Smooth muscle cell (in vitro differentiated cells): ENCODE measurements around the gene MLIP. TPM values are rescaled to one million over a fixed set of nuclear protein-coding genes. Genes with fewer than 3 reads are reported as not detected.

Source experiments
- DNase-seq: peaks from one replicate; lab custom pipeline; 2025; ENCODE audit not compliant: unreplicated experiment; lab: John Stamatoyannopoulos, UW
- H2AFZ ChIP-seq: fragments of 200-600 bp; sonication (generic); 2 replicates; pipeline ENCODE4 v1.6.0; 2016; ENCODE audit warnings: antibody characterized with exemption, low read depth, mild to moderate bottlenecking
- H3F3A ChIP-seq: fragments of 200-600 bp; sonication (generic); 2 replicates; pipeline ENCODE4 v1.6.0; 2017; ENCODE audit warnings: antibody characterized with exemption, low read depth
- H3K27ac ChIP-seq: fragments of 200-600 bp; sonication (generic); 2 replicates; pipeline ENCODE4 v1.5.1; 2016; ENCODE audit warnings: low read depth, mild to moderate bottlenecking
- H3K27me3 ChIP-seq: fragments of 200-600 bp; sonication (generic); 2 replicates; pipeline ENCODE4 v1.6.1; 2016; ENCODE audit warnings: low read depth, mild to moderate bottlenecking
- H3K36me3 ChIP-seq: fragments of 200-600 bp; sonication (generic); 2 replicates; pipeline ENCODE4 v1.5.1; 2016; ENCODE audit warnings: low read depth
- H3K4me1 ChIP-seq: fragments of 200-600 bp; sonication (generic); 2 replicates; pipeline ENCODE4 v1.5.1; 2016; ENCODE audit warnings: low read depth
- H3K4me2 ChIP-seq: fragments of 200-600 bp; sonication (generic); 2 replicates; pipeline ENCODE4 v1.6.0; 2016; ENCODE audit warnings: mild to moderate bottlenecking
- H3K4me3 ChIP-seq: fragments of 200-600 bp; sonication (generic); 2 replicates; pipeline ENCODE4 v1.5.1; 2016; ENCODE audit warnings: mild to moderate bottlenecking
- H3K79me2 ChIP-seq: fragments of 200-600 bp; sonication (generic); 2 replicates; pipeline ENCODE4 v1.6.0; 2016; ENCODE audit warnings: low read depth, mild to moderate bottlenecking
- H3K9ac ChIP-seq: fragments of 200-600 bp; sonication (generic); 2 replicates; pipeline ENCODE4 v1.6.0; 2016; ENCODE audit warnings: low read depth
- H3K9me3 ChIP-seq: fragments of 200-600 bp; sonication (generic); replicated peaks from 2 replicates; pipeline ENCODE4 v1.5.1; 2016; ENCODE audit warnings: low read depth
- H4K20me1 ChIP-seq: fragments of 200-600 bp; sonication (generic); 2 replicates; pipeline ENCODE4 v1.6.0; 2016; ENCODE audit warnings: low read depth
- WGBS: methylation state at CpG from one replicate; pipeline ENCODE4 v1.1.7; 2016; ENCODE audit warnings: low lambda C conversion rate; 5-methylcytosine and 5-hydroxymethylcytosine counted together
- polyA plus RNA-seq: library from polyadenylated mRNA; unstranded; fragments of >200 nt; fragmentation: Nextera tagmentation; extraction: Ambion mirVana; gene quantifications from 2 replicates; pipeline ENCODE4 v1.2.1, GENCODE V29; 2016
- total RNA-seq: library from RNA; depleted of rRNA; stranded (reverse); fragments of >200 nt; gene quantifications from 2 replicates; pipeline ENCODE4 v1.2.3, GENCODE V29; 2014
- TF ChIP-seq, protein P1 (sequence below): fragments of 200-600 bp; sonication (generic); IDR thresholded peaks from 2 replicates; pipeline ENCODE4 v1.5.1; 2017; ENCODE audit warnings: borderline replicate concordance, mild to moderate bottlenecking, antibody characterized with exemption; ENCODE audit not compliant: insufficient read depth, poor library complexity, severe bottlenecking

Gene MLIP
- total and polyA plus RNA-seq, 2 experiments from 2014 or later: not detected

DNA sequence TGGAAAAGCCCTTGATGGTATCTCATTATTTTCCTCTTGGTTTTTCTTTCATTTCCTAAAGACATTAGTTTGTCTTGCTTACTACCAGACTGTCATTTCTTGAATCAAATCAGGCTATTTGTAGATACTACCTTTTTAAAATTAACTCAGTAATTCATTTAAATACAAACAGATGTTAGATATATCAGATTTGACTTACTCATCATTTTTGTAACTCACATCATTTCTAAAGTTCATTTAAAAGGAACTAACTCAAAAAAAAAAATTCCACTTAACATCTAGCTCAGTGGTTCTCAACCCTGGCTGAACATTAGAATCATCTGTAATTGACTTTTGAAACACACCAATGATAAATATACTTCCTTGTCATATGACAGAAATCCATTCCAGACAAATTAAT lies 148.8 kb downstream of the MLIP start:
- H3K4me2 ChIP-seq: no peak overlapping the region
- H4K20me1 ChIP-seq: no peaks in the 10 kb centered on the region
- H3K9me3 ChIP-seq: no peaks in the 10 kb centered on the region
- H3K79me2 ChIP-seq: no peaks in the 10 kb centered on the region
- no peaks in the 10 kb centered on the region for H3F3A ChIP-seq
- no peak overlapping the region for H3K27ac ChIP-seq
- no peak for DNase-seq
- TF ChIP-seq, protein P1, sequence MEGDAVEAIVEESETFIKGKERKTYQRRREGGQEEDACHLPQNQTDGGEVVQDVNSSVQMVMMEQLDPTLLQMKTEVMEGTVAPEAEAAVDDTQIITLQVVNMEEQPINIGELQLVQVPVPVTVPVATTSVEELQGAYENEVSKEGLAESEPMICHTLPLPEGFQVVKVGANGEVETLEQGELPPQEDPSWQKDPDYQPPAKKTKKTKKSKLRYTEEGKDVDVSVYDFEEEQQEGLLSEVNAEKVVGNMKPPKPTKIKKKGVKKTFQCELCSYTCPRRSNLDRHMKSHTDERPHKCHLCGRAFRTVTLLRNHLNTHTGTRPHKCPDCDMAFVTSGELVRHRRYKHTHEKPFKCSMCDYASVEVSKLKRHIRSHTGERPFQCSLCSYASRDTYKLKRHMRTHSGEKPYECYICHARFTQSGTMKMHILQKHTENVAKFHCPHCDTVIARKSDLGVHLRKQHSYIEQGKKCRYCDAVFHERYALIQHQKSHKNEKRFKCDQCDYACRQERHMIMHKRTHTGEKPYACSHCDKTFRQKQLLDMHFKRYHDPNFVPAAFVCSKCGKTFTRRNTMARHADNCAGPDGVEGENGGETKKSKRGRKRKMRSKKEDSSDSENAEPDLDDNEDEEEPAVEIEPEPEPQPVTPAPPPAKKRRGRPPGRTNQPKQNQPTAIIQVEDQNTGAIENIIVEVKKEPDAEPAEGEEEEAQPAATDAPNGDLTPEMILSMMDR: no peak
- no peaks in the 10 kb centered on the region for H3K4me1 ChIP-seq
- H3K36me3 ChIP-seq: no peaks in the 10 kb centered on the region
- no peaks in the 10 kb centered on the region for H3K27me3 ChIP-seq
- H2AFZ ChIP-seq: no peak overlapping the region
- H3K4me3 ChIP-seq: no peak overlapping the region
- no peak overlapping the region for H3K9ac ChIP-seq

DNA sequence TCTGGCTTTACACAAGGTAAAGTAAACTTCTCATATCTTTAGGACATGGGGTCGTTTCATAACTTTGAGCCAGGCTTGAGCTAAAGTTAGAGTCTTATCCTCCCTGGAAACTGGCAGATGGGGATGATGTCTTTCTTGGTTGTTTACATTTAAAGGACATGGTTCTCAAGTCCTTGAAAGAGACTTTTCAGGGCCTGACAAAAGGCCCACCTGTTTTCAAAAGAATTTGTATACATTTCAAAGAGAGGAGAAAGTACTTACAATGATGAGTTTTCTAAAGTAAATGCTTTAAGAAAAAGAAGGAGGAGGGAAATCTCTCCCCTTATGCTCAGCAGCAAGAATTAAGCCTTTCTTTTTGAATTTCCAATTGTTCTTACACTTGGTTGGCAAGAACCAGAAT lies 151.3 kb downstream of the MLIP start:
- no peak for DNase-seq
- Histone ChIP-seq H3K9me3 (no peaks in the 10 kb centered on the region), H3K27ac (no peak overlapping the region), H3K4me1 (no peaks in the 10 kb centered on the region), H3K79me2 (no peaks in the 10 kb centered on the region), H3F3A (no peaks in the 10 kb centered on the region), H3K4me3 (no peak overlapping the region), H3K27me3 (no peaks in the 10 kb centered on the region), H4K20me1 (no peaks in the 10 kb centered on the region), H2AFZ (no peak overlapping the region), H3K9ac (no peak overlapping the region), H3K4me2 (no peak overlapping the region), H3K36me3 (no peaks in the 10 kb centered on the region)
- TF ChIP-seq, protein P1: no peak
- WGBS: 50% methylated on average over 1 of the region's 1 CpG

DNA sequence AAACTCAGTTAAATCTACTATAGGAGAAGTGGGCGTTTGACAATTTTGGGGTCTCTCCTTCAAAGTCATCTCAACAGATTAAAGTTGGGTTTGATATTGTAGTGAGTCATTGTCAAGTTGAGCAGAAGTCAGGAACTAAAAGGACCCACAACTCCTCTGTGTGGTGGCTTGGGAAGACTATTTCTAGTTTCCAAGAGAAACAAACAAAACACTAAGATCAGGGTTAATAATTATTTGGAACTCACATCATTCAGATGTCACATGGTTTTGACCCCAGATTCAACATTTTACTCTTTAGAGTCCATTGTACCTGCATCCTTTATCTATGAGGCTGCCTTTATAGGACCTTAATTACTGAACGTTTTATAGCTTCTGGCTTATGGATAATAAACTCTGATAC lies 151.7 kb downstream of the MLIP start:
- Histone ChIP-seq H3K4me1 (no peaks in the 10 kb centered on the region), H3K9me3 (no peaks in the 10 kb centered on the region), H3K9ac (no peak overlapping the region), H3K4me3 (no peak overlapping the region), H3K27me3 (no peaks in the 10 kb centered on the region), H3K4me2 (no peak overlapping the region), H2AFZ (no peak overlapping the region), H4K20me1 (no peaks in the 10 kb centered on the region), H3K36me3 (no peaks in the 10 kb centered on the region), H3F3A (no peaks in the 10 kb centered on the region), H3K79me2 (no peaks in the 10 kb centered on the region), H3K27ac (no peak overlapping the region)
- 62% methylated on average over 2 of the region's 2 CpGs for WGBS
- DNase-seq: no peak
- TF ChIP-seq, protein P1: no peak

DNA sequence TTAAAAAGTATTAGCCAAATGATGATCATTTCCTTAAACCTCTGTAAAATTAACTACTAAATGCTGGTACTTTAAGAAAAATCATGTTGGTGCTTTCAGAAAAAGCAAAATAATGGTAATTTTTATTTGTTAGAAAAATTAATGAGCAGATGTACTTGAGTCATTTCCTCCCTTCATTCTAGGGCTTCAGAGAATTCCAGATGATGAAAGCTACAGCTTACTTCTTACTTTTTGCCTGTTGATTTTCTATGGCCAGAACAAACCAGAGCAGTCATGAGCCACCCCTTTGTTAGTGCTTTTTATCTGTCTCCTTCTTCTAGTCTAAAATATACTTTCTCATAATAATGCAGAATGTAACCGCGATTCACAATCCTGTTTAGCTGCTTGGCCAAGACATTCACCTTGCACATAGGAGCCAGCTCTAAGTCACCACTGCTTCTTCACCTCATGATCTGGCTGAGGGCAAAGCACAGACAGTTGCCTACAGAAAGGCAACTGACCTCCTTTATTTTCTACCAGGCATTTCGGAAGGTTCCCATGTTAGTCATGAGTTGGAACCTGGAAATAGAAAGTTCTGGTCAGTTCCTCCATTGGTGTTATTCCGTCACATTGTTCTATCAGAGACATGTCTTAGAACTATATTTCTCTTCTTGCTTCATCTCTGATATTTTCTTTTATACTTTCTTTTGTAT lies 153.5 kb downstream of the MLIP start:
- 95% methylated on average over 4 of the region's 4 CpGs for WGBS
- no peak overlapping the region for H3K27ac ChIP-seq
- no peaks in the 10 kb centered on the region for H3K4me1 ChIP-seq
- no peaks in the 10 kb centered on the region for H3K9me3 ChIP-seq
- TF ChIP-seq, protein P1: no peak
- H3K27me3 ChIP-seq: no peaks in the 10 kb centered on the region
- H3K79me2 ChIP-seq: no peaks in the 10 kb centered on the region
- H3K36me3 ChIP-seq: no peaks in the 10 kb centered on the region
- no peaks in the 10 kb centered on the region for H3F3A ChIP-seq
- peak overlapping the region; percentile 15 for H2AFZ ChIP-seq
- no peak overlapping the region for H3K9ac ChIP-seq
- H3K4me3 ChIP-seq: no peak overlapping the region
- no peak for DNase-seq
- H3K4me2 ChIP-seq: no peak overlapping the region
- H4K20me1 ChIP-seq: no peaks in the 10 kb centered on the region
